Measurements from ENCODE around the gene XRN2.

DNA sequence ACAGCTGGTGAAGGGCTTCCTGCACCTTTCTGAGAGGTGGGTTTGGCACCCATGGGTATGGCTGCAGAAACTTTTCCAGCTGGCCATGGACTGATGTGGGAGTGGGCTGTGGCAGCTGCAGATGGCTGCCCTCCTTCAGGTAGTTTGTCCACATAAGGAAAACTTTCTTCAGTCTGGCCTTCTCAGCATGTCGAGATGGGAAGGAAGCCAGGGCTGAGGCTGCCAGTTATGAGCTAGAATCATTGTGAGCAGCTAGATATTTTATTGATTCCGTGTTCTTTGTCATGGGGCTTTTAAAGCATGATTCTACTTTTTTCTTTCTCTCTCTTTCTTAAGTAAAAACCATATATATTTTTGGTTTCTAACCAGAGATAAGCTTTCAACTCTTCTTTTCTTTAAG is 77.6 kb downstream of the XRN2 start:
- TF ChIP-seq POLR2A (IDR thresholded peaks at IDR 0.05; ENCODE audit: low read depth, low read length) (no peak), TAF1 (IDR thresholded peaks at IDR 0.05; ENCODE audit: low read depth, low read length) (no peak), SPI1 (IDR thresholded peaks at IDR 0.05; ENCODE audit: low read depth, low read length) (no peak), POLR2AphosphoS5 (IDR thresholded peaks at IDR 0.05; ENCODE audit: low read depth, low read length) (no peak), POU2F2 (IDR thresholded peaks at IDR 0.05; ENCODE audit: low read depth, low read length) (no peak)
